ENCODE results near the gene GPR160.
"Not testable (repeated sequence)": the region's sequence is repeated elsewhere in the genome, so short reads cannot be mapped to it uniquely, and the experiment has no call there.

The GPR160 gene

GRCh38 chr3:170076715-170077238, 39.0 kb downstream of the GPR160 start:
- DNase-seq = no peak

- DNase-seq = no peak
Observed at GRCh38 chr3:170077361-170077760, 39.6 kb downstream of the GPR160 start.

GRCh38 chr3:170078620-170079281, 41.0 kb downstream of the GPR160 start:
- no peak for DNase-seq

- no peak for DNase-seq
Observed at GRCh38 chr3:170079536-170080165, 41.9 kb downstream of the GPR160 start.

- DNase-seq = no peak
Observed at GRCh38 chr3:170080605-170081004, 42.8 kb downstream of the GPR160 start.

- DNase-seq = no peak
Observed at GRCh38 chr3:170081079-170081741, 43.4 kb downstream of the GPR160 start.

GRCh38 chr3:170083343-170083742, 45.5 kb downstream of the GPR160 start:
- DNase-seq = no peak

GRCh38 chr3:170085396-170085795, 47.6 kb downstream of the GPR160 start:
- DNase-seq = no peak

- DNase-seq = no peak
Observed at GRCh38 chr3:170089862-170090600, 52.2 kb downstream of the GPR160 start.

GRCh38 chr3:170090601-170090981, 52.8 kb downstream of the GPR160 start:
- DNase-seq = no peak

- no peak for DNase-seq
Observed at GRCh38 chr3:170092907-170093306, 55.1 kb downstream of the GPR160 start.

GRCh38 chr3:170095771-170096170, 58.0 kb downstream of the GPR160 start:
- no peak for DNase-seq

- no peak for DNase-seq
Observed at GRCh38 chr3:170096342-170096741, 58.5 kb downstream of the GPR160 start.

- DNase-seq = no peak
Observed at GRCh38 chr3:170098753-170099152, 61.0 kb downstream of the GPR160 start.

- DNase-seq = no peak
Observed at GRCh38 chr3:170100944-170101343, 63.1 kb downstream of the GPR160 start.

- no peak for DNase-seq
Observed at GRCh38 chr3:170102431-170102830, 64.6 kb downstream of the GPR160 start.

GRCh38 chr3:170107941-170108340, 70.1 kb downstream of the GPR160 start:
- no peak for DNase-seq

GRCh38 chr3:170108955-170109354, 71.2 kb downstream of the GPR160 start:
- DNase-seq = no peak

- no peak for DNase-seq
Observed at GRCh38 chr3:170109579-170110293, 71.9 kb downstream of the GPR160 start.

GRCh38 chr3:170111147-170111771, 73.5 kb downstream of the GPR160 start:
- no peak for DNase-seq

- DNase-seq = not testable (repeated sequence)
Observed at GRCh38 chr3:170114165-170114564, 76.4 kb downstream of the GPR160 start.

- DNase-seq = no peak
Observed at GRCh38 chr3:170117134-170117533, 79.3 kb downstream of the GPR160 start.

Measured in NCI-H510A (cell line).